ENCODE data around the gene TTLL8.

The TTLL8 gene

GRCh38 chr22:50040717-50041116, 17.4 kb downstream of the TTLL8 start:
- DNase-seq = no peak

DNA sequence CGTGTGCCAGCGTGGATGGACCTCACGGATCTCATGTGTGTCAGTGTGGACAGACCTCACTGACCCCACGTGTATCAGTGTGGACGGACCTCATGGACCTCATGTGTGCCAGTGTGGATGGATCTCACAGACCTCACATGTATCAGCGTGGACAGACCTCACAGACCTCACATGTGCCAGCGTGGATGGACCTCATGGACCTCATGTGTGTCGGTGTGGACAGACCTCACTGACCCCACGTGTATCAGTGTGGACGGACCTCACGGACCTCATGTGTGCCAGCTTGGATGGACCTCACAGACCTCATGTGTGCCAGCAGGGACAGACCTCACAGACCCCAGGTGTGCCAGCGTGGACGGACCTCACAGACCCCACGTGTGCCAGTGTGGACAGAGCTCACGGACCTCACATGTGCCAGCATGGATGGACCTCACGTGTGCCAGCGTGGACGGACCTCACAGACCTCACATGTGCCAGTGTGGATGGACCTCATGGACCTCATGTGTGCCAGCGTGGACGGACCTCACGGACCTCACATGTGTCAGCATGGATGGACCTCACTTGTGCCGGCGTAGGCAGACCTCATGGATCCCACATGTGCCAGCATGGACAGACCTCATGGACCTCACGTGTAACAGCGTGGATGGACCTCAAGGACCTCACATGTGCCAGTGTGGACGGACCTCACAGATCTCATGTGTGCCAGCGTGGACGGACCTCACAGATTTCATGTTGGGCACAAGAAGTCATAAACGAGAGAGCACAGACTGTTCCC, 18.2 kb downstream of the TTLL8 start:
- DNase-seq = no peak

DNA sequence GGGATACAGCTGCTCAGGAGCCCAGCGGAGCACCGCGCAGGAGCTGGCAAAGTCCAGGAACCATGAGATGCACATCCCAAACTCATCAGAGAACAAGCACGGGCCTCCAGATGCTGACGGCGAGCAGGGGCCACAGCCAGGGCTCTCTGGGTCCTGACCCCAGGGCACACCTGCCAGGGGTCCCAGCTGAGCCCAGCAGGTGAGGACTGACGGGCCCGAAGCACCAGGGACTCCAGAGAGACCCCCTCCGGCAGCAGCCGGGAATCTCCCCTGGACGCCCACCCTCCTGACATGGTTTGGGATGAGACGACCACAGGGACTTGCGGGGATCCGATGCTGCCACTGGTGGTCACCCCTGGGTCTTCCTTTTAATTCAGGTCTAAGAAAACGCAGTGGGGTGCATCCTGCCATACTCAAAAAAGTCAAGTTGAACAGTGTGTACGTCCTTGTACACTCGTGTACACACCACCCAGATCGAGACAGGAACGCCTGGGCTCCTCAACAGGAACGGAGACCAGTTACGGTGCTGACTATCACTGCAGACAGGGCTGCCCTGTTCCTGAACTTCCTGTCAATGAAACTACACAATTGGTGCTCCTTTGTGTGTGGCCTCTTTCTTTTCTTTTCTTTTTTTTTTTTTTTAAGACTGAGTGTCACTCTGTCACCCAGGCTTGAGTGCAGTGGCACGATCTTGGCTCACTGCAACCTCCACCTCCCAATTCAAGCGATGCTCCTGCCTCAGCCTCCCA, 21.9 kb downstream of the TTLL8 start:
- DNase-seq = no peak

DNA sequence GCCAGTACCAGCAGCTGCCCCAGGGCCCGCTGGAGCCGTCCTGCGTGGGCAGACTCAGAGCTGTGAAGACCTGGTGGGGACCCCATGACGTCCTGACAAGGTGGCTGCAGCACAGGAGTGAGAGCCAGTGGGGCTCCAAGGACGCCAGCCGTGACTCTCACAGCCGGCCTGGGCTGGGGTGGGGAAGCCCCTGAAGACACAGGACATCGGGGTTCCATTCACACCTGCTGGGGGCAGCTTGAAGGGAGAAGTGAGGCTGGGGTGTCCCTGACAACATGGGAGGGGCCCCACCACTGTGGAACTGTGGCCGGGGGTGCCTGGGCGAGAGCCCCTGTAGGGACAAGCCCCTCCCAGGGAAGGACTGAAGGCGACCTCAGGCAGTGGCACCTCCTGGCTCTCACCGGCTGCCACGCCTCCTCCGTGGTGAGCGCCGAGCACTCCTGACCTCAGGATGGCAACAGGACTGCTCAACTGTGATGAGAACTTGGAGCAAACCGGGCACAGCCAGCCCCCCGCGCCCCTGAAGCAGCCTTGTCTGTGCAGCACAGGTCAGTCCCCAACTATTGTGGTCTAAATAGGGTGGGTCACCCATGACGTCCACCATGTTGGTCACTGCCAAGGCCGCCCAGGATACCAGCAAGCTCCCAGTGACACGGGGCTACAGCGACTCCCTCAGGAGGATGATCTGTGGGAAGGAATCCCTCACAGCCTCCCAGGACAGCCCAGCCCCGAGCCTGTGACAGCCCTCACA, 22.8 kb downstream of the TTLL8 start:
- no peak for DNase-seq

- no peak for DNase-seq
These were observed 23.7 kb downstream of the TTLL8 start for GRCh38 chr22:50034126-50035081.

GRCh38 chr22:50032941-50033601, 25.0 kb downstream of the TTLL8 start:
- no peak for DNase-seq

GRCh38 chr22:50032109-50032871, 25.8 kb downstream of the TTLL8 start:
- no peak for DNase-seq

- no peak for DNase-seq
These were observed 26.7 kb downstream of the TTLL8 start for GRCh38 chr22:50031189-50032091.

GRCh38 chr22:50030297-50031188, 27.6 kb downstream of the TTLL8 start:
- DNase-seq = peak; percentile 84 to 92 (median 88)

DNA sequence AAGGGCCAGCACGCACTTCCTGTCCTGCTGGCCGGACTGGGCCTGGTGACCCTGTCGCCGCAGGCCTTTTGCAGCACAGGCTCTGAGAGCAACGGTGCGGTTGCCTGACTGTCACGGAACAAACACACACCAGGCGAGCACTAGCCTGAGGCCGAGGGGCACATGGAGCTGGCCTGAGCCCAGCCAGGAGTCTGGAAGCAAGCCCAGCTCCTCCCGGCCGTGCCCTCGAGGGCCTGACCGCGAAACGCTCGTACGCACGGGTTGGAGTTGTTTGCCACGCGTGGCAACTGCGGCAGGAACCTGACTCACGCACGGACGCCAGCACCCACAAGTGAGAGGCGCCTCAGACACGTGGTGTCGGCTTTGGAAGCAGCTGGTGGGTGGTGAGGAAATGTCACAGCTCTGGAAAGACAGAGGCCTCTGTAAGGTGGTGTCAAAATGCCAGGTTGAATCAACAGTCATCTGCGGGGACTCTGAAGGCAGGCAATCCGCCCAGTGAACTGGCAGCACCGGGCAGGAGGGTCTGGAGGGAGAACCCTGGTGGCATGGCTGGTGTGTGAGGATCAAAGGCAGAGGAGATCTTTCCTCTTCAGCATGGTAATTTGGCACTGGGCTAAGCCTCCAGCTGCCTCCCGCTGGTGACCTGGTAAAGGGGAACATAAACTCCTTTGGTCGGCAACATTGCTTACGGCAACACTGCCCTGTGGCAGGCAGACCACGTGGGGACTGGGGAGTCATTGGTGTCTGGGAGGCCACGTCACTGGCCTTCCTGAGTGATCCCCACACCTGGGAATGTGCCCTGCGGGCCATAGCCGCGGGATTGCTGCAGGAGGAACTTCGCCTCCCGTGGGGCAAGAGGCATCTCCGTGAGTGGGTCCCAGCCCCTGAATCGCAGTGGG, 30.2 kb downstream of the TTLL8 start:
- peak; percentile 49 to 58 (median 53) for DNase-seq

GRCh38 chr22:50025993-50026392, 32.1 kb downstream of the TTLL8 start:
- DNase-seq = no peak

- DNase-seq = no peak
These were observed 35.8 kb downstream of the TTLL8 start for GRCh38 chr22:50022171-50022819.

DNA sequence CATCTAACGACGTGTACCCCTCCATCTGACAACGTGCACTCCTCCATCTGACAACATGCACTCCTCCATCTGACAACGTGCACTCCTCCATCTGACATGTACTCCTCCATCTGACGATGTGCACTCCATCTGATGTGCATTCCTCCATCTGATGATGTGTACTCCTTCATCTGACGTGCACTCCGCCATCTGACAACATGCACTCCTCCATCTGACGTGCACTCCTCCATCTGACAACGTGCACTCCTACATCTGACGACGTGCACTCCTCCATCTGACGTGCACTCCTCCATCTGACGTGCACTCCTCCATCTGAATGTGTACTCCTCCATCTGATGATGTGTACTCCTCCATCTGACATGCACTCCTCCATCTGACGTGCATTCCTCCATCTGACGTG, 37.5 kb downstream of the TTLL8 start:
- no peak for DNase-seq

GRCh38 chr22:50019316-50019715, 38.8 kb downstream of the TTLL8 start:
- no peak for DNase-seq

GRCh38 chr22:50018608-50019285, 39.4 kb downstream of the TTLL8 start:
- no peak for DNase-seq

GRCh38 chr22:50017701-50018224, 40.3 kb downstream of the TTLL8 start:
- no peak for DNase-seq
